Stimulated activated CD4-positive, alpha-beta T cell treated with anti-CD3 and anti-CD28 coated beads, TNF-alpha, amount 100 ng/mL, for 1 hour (primary cell): ENCODE results near the gene C1QTNF5.

ENCODE experiments used
- DNase-seq, 3 donors: peaks; one replicate each; pipeline ENCODE4 v3.0.0-alpha.2; 2020; ENCODE audit warnings: low read depth in 3 of 3, low spot score in 1 of 3

Gene C1QTNF5

GRCh38 chr11:119297938-119298337 lies 42.7 kb downstream of the C1QTNF5 start:
- no peak for DNase-seq

DNA sequence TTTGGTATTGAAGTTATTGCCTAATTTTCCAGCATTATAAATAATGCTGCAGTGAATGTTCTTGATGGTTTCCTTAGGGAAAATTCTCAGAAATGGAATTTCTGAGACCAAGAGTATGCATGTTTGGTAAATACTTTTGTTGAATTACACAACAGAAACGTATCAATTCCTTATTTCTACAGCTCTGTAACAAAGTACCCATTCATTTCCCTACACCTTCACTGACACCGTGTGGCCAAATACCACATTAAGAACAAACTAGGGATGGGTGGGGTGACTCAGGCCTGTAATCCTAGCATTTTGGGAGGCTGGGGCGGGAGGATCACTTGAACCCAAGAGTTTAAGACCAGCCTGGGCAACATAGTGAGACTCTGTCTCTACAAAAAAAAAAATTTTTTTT lies 45.5 kb downstream of the C1QTNF5 start:
- DNase-seq = no peak

GRCh38 chr11:119293461-119293860 lies 47.2 kb downstream of the C1QTNF5 start:
- DNase-seq = no peak

GRCh38 chr11:119290894-119291497 lies 49.7 kb downstream of the C1QTNF5 start:
- no peak for DNase-seq
